Measurements from ENCODE around the gene WIPI1. TPM values are rescaled to one million over a fixed set of nuclear protein-coding genes. Genes with fewer than 3 reads are reported as not detected.

Gene WIPI1
- total RNA-seq, 1 donor from 2014 or later, result 49.9 TPM

DNA sequence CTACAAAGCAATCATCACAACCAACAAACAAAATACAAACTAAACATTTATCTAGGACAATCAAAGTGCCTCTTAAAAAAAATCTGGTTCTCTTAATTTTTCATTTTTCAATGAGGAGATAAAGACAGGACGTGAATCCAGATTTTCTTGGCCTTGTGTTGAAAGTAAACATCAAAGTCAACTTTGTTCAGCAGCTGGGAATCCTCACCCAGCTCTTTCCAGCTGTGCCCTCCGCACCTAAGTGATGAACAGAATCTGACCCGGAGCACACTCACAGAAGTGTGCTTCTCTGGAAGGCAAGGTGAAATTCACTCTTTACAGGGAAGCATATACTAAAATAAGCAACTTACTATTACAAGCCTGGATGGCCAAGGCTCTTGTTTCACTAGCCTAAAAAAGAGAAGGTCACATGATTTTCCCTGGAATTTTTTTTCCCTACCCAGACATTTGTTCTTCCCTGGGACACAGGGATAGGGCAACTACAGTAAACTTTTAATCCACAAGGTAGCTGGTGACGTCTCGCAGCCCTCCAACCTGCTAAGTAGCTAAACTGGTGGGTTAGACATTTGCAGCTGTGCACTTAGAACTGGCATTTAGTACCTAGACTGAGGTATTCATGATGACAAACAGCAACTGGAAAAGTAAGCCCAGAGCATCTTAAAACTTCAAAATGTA is 3.2 kb downstream of the WIPI1 start:
- no peak overlapping the region for H3K4me3 ChIP-seq (ENCODE audit: low read depth, low read length)
- H3K36me3 ChIP-seq (ENCODE audit: control insufficient read depth, insufficient read depth, low read length), result peaks cover 3% of the 10 kb centered on the region
- TF ChIP-seq, protein P1, sequence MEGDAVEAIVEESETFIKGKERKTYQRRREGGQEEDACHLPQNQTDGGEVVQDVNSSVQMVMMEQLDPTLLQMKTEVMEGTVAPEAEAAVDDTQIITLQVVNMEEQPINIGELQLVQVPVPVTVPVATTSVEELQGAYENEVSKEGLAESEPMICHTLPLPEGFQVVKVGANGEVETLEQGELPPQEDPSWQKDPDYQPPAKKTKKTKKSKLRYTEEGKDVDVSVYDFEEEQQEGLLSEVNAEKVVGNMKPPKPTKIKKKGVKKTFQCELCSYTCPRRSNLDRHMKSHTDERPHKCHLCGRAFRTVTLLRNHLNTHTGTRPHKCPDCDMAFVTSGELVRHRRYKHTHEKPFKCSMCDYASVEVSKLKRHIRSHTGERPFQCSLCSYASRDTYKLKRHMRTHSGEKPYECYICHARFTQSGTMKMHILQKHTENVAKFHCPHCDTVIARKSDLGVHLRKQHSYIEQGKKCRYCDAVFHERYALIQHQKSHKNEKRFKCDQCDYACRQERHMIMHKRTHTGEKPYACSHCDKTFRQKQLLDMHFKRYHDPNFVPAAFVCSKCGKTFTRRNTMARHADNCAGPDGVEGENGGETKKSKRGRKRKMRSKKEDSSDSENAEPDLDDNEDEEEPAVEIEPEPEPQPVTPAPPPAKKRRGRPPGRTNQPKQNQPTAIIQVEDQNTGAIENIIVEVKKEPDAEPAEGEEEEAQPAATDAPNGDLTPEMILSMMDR (IDR thresholded peaks at IDR 0.05; ENCODE audit: insufficient read depth, low read length, poor library complexity, severe bottlenecking), result no peak
- no peak for DNase-seq (ENCODE audit: low read depth)
- H3K27me3 ChIP-seq (ENCODE audit: control insufficient read depth, insufficient read depth, low read length), result no peaks in the 10 kb centered on the region

DNA sequence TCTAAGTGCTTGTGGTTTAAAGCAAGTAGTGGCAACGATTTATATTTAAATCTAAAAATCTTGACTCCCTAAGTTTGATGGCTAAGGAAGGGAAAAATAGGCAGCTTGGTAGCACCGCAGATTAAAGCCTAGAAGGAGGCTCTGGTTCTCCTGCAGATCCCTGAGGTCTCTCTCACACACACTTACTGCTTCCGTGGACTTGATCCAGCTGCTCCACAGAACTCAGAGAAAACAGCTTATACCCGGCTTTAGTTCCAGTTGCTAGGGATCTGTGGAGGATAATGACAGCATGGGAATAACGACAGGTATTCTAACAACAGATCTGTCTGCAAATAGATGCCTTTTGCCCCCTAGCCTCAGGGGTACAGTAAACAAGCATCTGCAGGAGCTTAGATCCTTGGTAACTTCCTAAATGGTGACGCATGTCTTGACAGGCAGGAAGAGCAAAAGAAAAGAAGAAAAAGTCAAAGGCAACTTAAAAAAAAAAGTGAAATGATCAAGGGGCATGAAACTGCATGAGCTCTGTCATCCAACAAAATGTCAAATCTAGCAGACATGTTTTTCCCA is 4.5 kb downstream of the WIPI1 start:
- Histone ChIP-seq H3K27me3 (ENCODE audit: control insufficient read depth, insufficient read depth, low read length) (no peaks in the 10 kb centered on the region), H3K4me3 (ENCODE audit: low read depth, low read length) (no peak overlapping the region), H3K36me3 (ENCODE audit: control insufficient read depth, insufficient read depth, low read length) (peaks cover 3% of the 10 kb centered on the region)
- DNase-seq (ENCODE audit: low read depth), result no peak
- TF ChIP-seq, protein P1 (IDR thresholded peaks at IDR 0.05; ENCODE audit: insufficient read depth, low read length, poor library complexity, severe bottlenecking), result no peak

DNA sequence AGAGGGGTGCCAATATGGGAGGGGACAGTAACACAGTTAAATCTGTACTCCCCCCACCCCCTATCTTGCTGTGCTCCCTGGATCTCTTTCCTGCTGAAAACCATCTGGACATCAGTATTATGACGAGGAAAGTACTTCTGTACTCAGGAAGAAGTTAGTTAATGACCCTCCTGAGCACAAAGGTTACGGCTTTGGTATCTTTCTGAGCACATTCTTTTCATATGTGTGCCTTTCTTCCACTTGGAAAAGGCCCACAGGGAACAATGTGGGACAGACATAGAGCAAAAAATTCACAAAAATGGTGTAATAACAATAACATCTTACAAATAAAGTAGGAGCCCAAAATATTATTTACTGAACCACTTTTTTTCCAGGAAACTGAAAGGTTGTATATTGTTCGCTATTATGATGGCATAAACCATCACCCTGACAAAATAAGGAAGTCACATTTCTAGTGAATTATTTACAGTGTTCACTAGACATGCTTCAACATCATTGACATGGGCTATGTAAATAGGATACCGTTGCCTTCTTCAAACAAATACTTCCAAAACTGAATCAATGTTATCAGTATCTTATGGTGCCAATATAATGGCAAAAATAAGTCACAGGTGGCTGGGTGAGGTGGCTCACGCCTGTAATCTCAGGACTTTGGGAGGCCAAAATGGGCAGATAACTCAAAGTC is 5.5 kb downstream of the WIPI1 start:
- no peaks in the 10 kb centered on the region for H3K27me3 ChIP-seq (ENCODE audit: control insufficient read depth, insufficient read depth, low read length)
- peaks cover 3% of the 10 kb centered on the region for H3K36me3 ChIP-seq (ENCODE audit: control insufficient read depth, insufficient read depth, low read length)
- DNase-seq (ENCODE audit: low read depth), result no peak
- TF ChIP-seq, protein P1 (IDR thresholded peaks at IDR 0.05; ENCODE audit: insufficient read depth, low read length, poor library complexity, severe bottlenecking), result no peak
- no peak overlapping the region for H3K4me3 ChIP-seq (ENCODE audit: low read depth, low read length)

DNA sequence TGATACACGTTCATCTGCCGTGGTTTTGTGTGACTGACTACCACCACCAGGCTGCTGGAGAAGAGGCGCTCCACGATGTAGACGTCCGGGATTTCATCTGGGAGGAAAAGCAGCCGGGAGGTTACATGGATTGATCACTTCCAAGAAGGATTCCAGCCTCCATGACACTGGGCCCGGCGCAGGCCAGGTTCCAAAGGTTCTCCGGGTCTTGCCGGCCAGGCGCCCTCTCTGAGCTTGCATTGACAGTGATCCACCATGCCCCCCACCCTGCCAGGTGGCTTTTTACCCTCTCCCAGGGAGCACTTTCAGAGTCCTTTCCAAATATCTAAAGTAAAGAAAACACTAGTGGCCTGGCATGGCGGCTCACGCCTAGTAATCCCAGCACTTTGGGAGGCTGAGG is 6.5 kb downstream of the WIPI1 start:
- TF ChIP-seq, protein P1 (IDR thresholded peaks at IDR 0.05; ENCODE audit: insufficient read depth, low read length, poor library complexity, severe bottlenecking), result no peak

DNA sequence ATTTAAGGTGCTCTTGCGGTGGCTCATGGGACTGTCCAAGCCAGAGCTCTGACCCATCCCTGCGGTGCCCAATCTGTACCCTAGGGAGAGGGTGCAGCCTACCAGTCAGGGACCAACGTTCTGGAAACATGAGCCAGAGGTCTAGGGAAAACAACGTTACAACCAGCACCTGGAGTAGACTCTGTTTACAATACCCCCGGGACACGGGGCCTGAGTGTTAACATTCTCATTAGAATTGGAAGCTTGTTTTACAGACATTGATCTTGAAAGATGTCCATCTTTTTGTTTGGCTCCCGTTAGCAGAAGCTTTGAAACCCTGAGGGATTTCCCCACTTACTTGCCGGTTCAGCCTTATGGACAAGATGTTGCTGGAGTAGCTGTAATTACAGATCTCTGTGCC is 6.9 kb downstream of the WIPI1 start:
- TF ChIP-seq, protein P1 (IDR thresholded peaks at IDR 0.05; ENCODE audit: insufficient read depth, low read length, poor library complexity, severe bottlenecking), result no peak
- Histone ChIP-seq H3K36me3 (ENCODE audit: control insufficient read depth, insufficient read depth, low read length) (peaks cover 3% of the 10 kb centered on the region), H3K4me3 (ENCODE audit: low read depth, low read length) (no peak overlapping the region), H3K27me3 (ENCODE audit: control insufficient read depth, insufficient read depth, low read length) (no peaks in the 10 kb centered on the region)
- DNase-seq (ENCODE audit: low read depth), result no peak

More for the DNA sequence above, 6.5 kb downstream of the WIPI1 start:
- no peak overlapping the region for H3K4me3 ChIP-seq (ENCODE audit: low read depth, low read length)
- H3K36me3 ChIP-seq (ENCODE audit: control insufficient read depth, insufficient read depth, low read length), result peaks cover 3% of the 10 kb centered on the region
- no peak for DNase-seq (ENCODE audit: low read depth)
- H3K27me3 ChIP-seq (ENCODE audit: control insufficient read depth, insufficient read depth, low read length), result no peaks in the 10 kb centered on the region
